SK-N-SH (cell line): ENCODE measurements around the gene XPR1. TPM values are rescaled to one million over a fixed set of nuclear protein-coding genes. Genes with fewer than 3 reads are reported as not detected.

Source experiments
- CTCF ChIA-PET: fragments of 300-600, 350-600 bp; formaldehyde crosslinking; extraction: SDS; loops from one replicate; lab custom pipeline; 2021; lab: Yijun Ruan, JAX
- POLR2A ChIA-PET: fragments of 350-600 bp; sonication (Branson Sonifier 250); formaldehyde crosslinking; extraction: SDS; loops from one replicate; lab custom pipeline; 2020; ENCODE audit warnings: antibody characterized with exemption, inconsistent platforms; lab: Yijun Ruan, JAX
- DNase-seq: peaks from one replicate; pipeline ENCODE4 v3.0.0; 2012
- H2AFZ ChIP-seq: fragments of 200-600 bp; sonication (generic); 2 replicates; pipeline ENCODE4 v1.8.1; 2016; ENCODE audit warnings: antibody characterized with exemption, mild to moderate bottlenecking, low read depth
- H3F3A ChIP-seq: fragments of 200-600 bp; sonication (generic); replicated peaks from 2 replicates; pipeline ENCODE3; 2016; ENCODE audit warnings: antibody characterized with exemption, mild to moderate bottlenecking; ENCODE audit not compliant: insufficient read depth
- H3K27ac ChIP-seq, 2 experiments: fragments of 200-500 bp in 1 of 2; fragments of 200-600 bp in 1 of 2; sonication (Bioruptor generic) in 1 of 2; sonication (generic), shearing (Covaris generic) in 1 of 2; 2 replicates each; pipeline versions ENCODE4 v1.5.1 to v1.6.1; 2014 to 2016; ENCODE audit warnings: low read depth in 2 of 2, inconsistent platforms in 1 of 2, low read length in 1 of 2, mild to moderate bottlenecking in 1 of 2, mixed read lengths in 1 of 2
- H3K27me3 ChIP-seq: fragments of 200-600 bp; sonication (generic), shearing (Covaris generic); 2 replicates; pipeline ENCODE4 v1.6.1; 2016; ENCODE audit warnings: mixed run types; ENCODE audit not compliant: insufficient read depth
- H3K36me3 ChIP-seq, 2 experiments: fragments of 200-500 bp in 1 of 2; fragments of 200-600 bp in 1 of 2; sonication (Bioruptor generic) in 1 of 2; sonication (generic) in 1 of 2; replicated peaks in 1 of 2; 2 replicates each; pipeline versions ENCODE3 to v1.5.1; 2014 to 2016; ENCODE audit warnings: low read length in 1 of 2, mild to moderate bottlenecking in 1 of 2; ENCODE audit not compliant: insufficient read depth in 2 of 2, control insufficient read depth in 1 of 2
- H3K4me1 ChIP-seq, 2 experiments: fragments of 200-500 bp in 1 of 2; fragments of 200-600 bp in 1 of 2; sonication (Bioruptor generic) in 1 of 2; sonication (generic), shearing (Covaris generic) in 1 of 2; 2 replicates each; pipeline versions ENCODE4 v1.5.1 to v1.6.1; 2014 to 2016; ENCODE audit warnings: low read depth in 1 of 2, low read length in 1 of 2, mixed run types in 1 of 2; ENCODE audit not compliant: insufficient read depth in 2 of 2, control insufficient read depth in 1 of 2
- H3K4me2 ChIP-seq: fragments of 200-600 bp; sonication (generic), shearing (Covaris generic); 2 replicates; pipeline ENCODE4 v1.6.1; 2017; ENCODE audit warnings: mixed run types
- H3K4me3 ChIP-seq, 2 experiments: fragments of 200-500 bp in 1 of 2; fragments of 200-600 bp in 1 of 2; sonication (Bioruptor generic) in 1 of 2; sonication (generic), shearing (Covaris generic) in 1 of 2; 2 replicates each; pipeline versions ENCODE4 v1.5.1 to v1.8.1; 2014 to 2016; ENCODE audit warnings: low read depth in 2 of 2, inconsistent platforms in 1 of 2, low read length in 1 of 2, mild to moderate bottlenecking in 1 of 2, mixed read lengths in 1 of 2, moderate library complexity in 1 of 2
- H3K79me2 ChIP-seq: fragments of 200-600 bp; sonication (generic); 2 replicates; pipeline ENCODE4 v1.8.1; 2017; ENCODE audit warnings: mild to moderate bottlenecking; ENCODE audit not compliant: insufficient read depth
- H3K9ac ChIP-seq: fragments of 200-600 bp; sonication (generic); 2 replicates; pipeline ENCODE4 v1.6.1; 2017; ENCODE audit warnings: mixed run types
- H3K9me2 ChIP-seq: fragments of 200-600 bp; sonication (generic); 2 replicates; pipeline ENCODE4 v1.6.1; 2017; ENCODE audit warnings: mixed run types
- H3K9me3 ChIP-seq: fragments of 200-600 bp; sonication (generic); 2 replicates; pipeline ENCODE4 v1.6.1; 2017; ENCODE audit warnings: mixed run types, mild to moderate bottlenecking, moderate library complexity
- H4K20me1 ChIP-seq: fragments of 200-600 bp; sonication (generic); 2 replicates; pipeline ENCODE4 v1.6.1; 2017; ENCODE audit warnings: mild to moderate bottlenecking, mixed run types; ENCODE audit not compliant: insufficient read depth
- CTCF ChIP-seq: fragments of 200-600 bp; sonication (generic); IDR thresholded peaks from 2 replicates; pipeline ENCODE4 v1.6.1; 2017; ENCODE audit warnings: antibody characterized with exemption, mild to moderate bottlenecking, moderate library complexity
- EP300 ChIP-seq, 2 experiments: IDR thresholded peaks; 2 replicates each; pipeline versions ENCODE4 v1.4.0 to v1.6.1; 2012; ENCODE audit warnings: borderline replicate concordance in 1 of 2, low read depth in 1 of 2, low read length in 1 of 2
- FOXM1 ChIP-seq: IDR thresholded peaks from 2 replicates; pipeline ENCODE4 v1.4.0; 2012; ENCODE audit warnings: low read depth, mild to moderate bottlenecking
- GABPA ChIP-seq: IDR thresholded peaks from 2 replicates; pipeline ENCODE4 v1.4.0; 2012; ENCODE audit warnings: low read depth, mild to moderate bottlenecking
- GATA2 ChIP-seq: sonication (generic); formaldehyde crosslinking; IDR thresholded peaks from 2 replicates; pipeline ENCODE4 v1.5.0; 2020; ENCODE audit warnings: mild to moderate bottlenecking, missing genetic modification reagents
- JUND ChIP-seq: IDR thresholded peaks from 2 replicates; pipeline ENCODE4 v1.4.0; 2012
- NRF1 ChIP-seq: IDR thresholded peaks from 2 replicates; pipeline ENCODE4 v1.6.1; 2012; ENCODE audit warnings: low read depth, mild to moderate bottlenecking, low read length
- RCOR1 ChIP-seq: fragments of 150-350 bp; IDR thresholded peaks from 2 replicates; pipeline ENCODE4 v1.6.1; 2017; ENCODE audit warnings: antibody characterized with exemption, low read length
- REST ChIP-seq: IDR thresholded peaks from 2 replicates; pipeline ENCODE4 v1.6.1; 2012; ENCODE audit warnings: mild to moderate bottlenecking, low read depth, low read length, moderate library complexity
- RFX5 ChIP-seq: IDR thresholded peaks from 2 replicates; pipeline ENCODE4 v1.6.1; 2012; ENCODE audit warnings: mild to moderate bottlenecking, improper control_type of control experiment, low read length
- RXRA ChIP-seq: IDR thresholded peaks from 2 replicates; pipeline ENCODE4 v1.4.0; 2012; ENCODE audit warnings: low read depth, mild to moderate bottlenecking, borderline replicate concordance
- SIN3A ChIP-seq: IDR thresholded peaks from 2 replicates; pipeline ENCODE4 v1.6.1; 2012; ENCODE audit warnings: low read depth, mild to moderate bottlenecking, low read length, moderate library complexity, borderline replicate concordance
- SMC3 ChIP-seq: IDR thresholded peaks from 2 replicates; pipeline ENCODE4 v1.6.1; 2012; ENCODE audit warnings: low read depth, low read length, improper control_type of control experiment
- TCF12 ChIP-seq: IDR thresholded peaks from 2 replicates; pipeline ENCODE4 v1.4.0; 2012
- TEAD4 ChIP-seq: IDR thresholded peaks from 2 replicates; pipeline ENCODE4 v1.4.0; 2012; ENCODE audit warnings: mild to moderate bottlenecking, borderline replicate concordance; ENCODE audit not compliant: insufficient read depth
- USF1 ChIP-seq: IDR thresholded peaks from 2 replicates; pipeline ENCODE4 v1.4.0; 2012; ENCODE audit warnings: low read depth, borderline replicate concordance
- USF2 ChIP-seq: fragments of 150-350 bp; IDR thresholded peaks from 2 replicates; pipeline ENCODE4 v1.6.1; 2017; ENCODE audit warnings: antibody characterized with exemption, low read length, low read depth, borderline replicate concordance
- YY1 ChIP-seq: IDR thresholded peaks from 2 replicates; pipeline ENCODE4 v1.4.0; 2012; ENCODE audit warnings: low read depth, mild to moderate bottlenecking
- ZBTB33 ChIP-seq: IDR thresholded peaks from 2 replicates; pipeline ENCODE4 v1.4.0; 2012; ENCODE audit warnings: low read depth, borderline replicate concordance
- WGBS: methylation state at CpG from one replicate; pipeline ENCODE4 v1.1.6; 2017; ENCODE audit warnings: low lambda C conversion rate; 5-methylcytosine and 5-hydroxymethylcytosine counted together
- polyA plus RNA-seq, 3 experiments: library from polyadenylated mRNA; depleted of rRNA; stranded (reverse); fragments of >200 nt; gene quantifications; 2 replicates each; pipeline ENCODE4 v1.2.3, GENCODE V29; 2012

The XPR1 gene
- polyA plus RNA-seq, 1 of the 3 experiments (the other 2 are of a cell fraction) = 7.9 TPM

GRCh38 chr1:180793451-180793850 lies 161.6 kb downstream of the XPR1 start:
- H3K27me3 ChIP-seq = no peaks in the 10 kb centered on the region
- H3K9me3 ChIP-seq = no peaks in the 10 kb centered on the region; the same call in 1 of the 2 replicates
- ChIA-PET POLR2A (no interaction called here), CTCF (no interaction called here)
- TF ChIP-seq REST = no peak
- no peak for TF ChIP-seq SMC3
- TF ChIP-seq USF1 = no peak
- no peak for TF ChIP-seq YY1
- TF ChIP-seq ZBTB33 = no peak
- no peak for TF ChIP-seq RXRA
- no peak for TF ChIP-seq GATA2 (CRISPR knock-in tag)
- TF ChIP-seq CTCF = no peak
- TF ChIP-seq EP300 (IDR thresholded peaks at IDR 0.05; ENCODE audit: borderline replicate concordance in 1 of 2, low read depth in 1 of 2, low read length in 1 of 2) = no peak
- TF ChIP-seq JUND = no peak
- no peak for TF ChIP-seq TEAD4
- no peak for TF ChIP-seq USF2
- no peak for TF ChIP-seq SIN3A
- no peak for TF ChIP-seq RCOR1
- TF ChIP-seq TCF12 = no peak
- no peak for TF ChIP-seq NRF1
- TF ChIP-seq RFX5 = no peak
- no peak for TF ChIP-seq FOXM1
- no peak for TF ChIP-seq GABPA
- no peak overlapping the region for H2AFZ ChIP-seq
- no peak for DNase-seq
- peaks cover 0 to 4% of the 10 kb centered on the region in 2 experiments for H3K36me3 ChIP-seq
- no peak overlapping the region for H3K4me3 ChIP-seq
- no peak overlapping the region for H3K4me2 ChIP-seq
- H3F3A ChIP-seq = peaks cover 4% of the 10 kb centered on the region
- H3K9ac ChIP-seq = no peak overlapping the region
- H3K27ac ChIP-seq = no peak overlapping the region
- WGBS = 93% methylated on average over 2 of the region's 2 CpGs
- peaks cover 0 to 12% of the 10 kb centered on the region in 2 experiments; a peak in 2 of 4 replicates for H3K4me1 ChIP-seq
- no peaks in the 10 kb centered on the region; the same call in 1 of the 2 replicates for H3K79me2 ChIP-seq
- H4K20me1 ChIP-seq = no peaks in the 10 kb centered on the region
- no peaks in the 10 kb centered on the region for H3K9me2 ChIP-seq
